GM23338 (cell line): Measurements from ENCODE around the gene ANP32E. TPM values are rescaled to one million over a fixed set of nuclear protein-coding genes. Genes with fewer than 3 reads are reported as not detected.

ENCODE experiments used
- ATAC-seq: fragments of 200-7000 bp; cut with Tn5 transposase; 3 replicates; pipeline ENCODE4 v1.9.1; 2020
- DNase-seq: peaks from one replicate; pipeline ENCODE4 v3.0.0-alpha.2; 2015; ENCODE audit warnings: low spot score
- H2AFZ ChIP-seq: fragments of 200-600 bp; sonication (generic); 2 replicates; pipeline ENCODE4 v1.8.0; 2016; ENCODE audit warnings: antibody characterized with exemption, mild to moderate bottlenecking, moderate library complexity
- H3F3A ChIP-seq: fragments of 200-600 bp; sonication (generic); replicated peaks from 2 replicates; pipeline ENCODE4 v1.8.0; 2017; ENCODE audit warnings: antibody characterized with exemption, mixed run types, low read depth
- H3K27ac ChIP-seq: fragments of 200-600 bp; sonication (generic); 2 replicates; pipeline ENCODE4 v1.6.1; 2016; ENCODE audit warnings: low read depth
- H3K27me3 ChIP-seq: fragments of 200-600 bp; sonication (generic); 2 replicates; pipeline ENCODE4 v1.8.0; 2016; ENCODE audit warnings: mild to moderate bottlenecking, mixed run types, moderate library complexity; ENCODE audit not compliant: insufficient read depth
- H3K36me3 ChIP-seq: fragments of 200-600 bp; sonication (generic); 2 replicates; pipeline ENCODE4 v1.8.0; 2016; ENCODE audit warnings: mild to moderate bottlenecking; ENCODE audit not compliant: insufficient read depth
- H3K4me1 ChIP-seq: fragments of 200-600 bp; sonication (generic); 2 replicates; pipeline ENCODE4 v1.8.0; 2016; ENCODE audit warnings: mild to moderate bottlenecking, moderate library complexity; ENCODE audit not compliant: insufficient read depth
- H3K4me2 ChIP-seq: fragments of 200-600 bp; sonication (generic); 2 replicates; pipeline ENCODE4 v1.7.1; 2017; ENCODE audit warnings: mixed run types
- H3K4me3 ChIP-seq: fragments of 200-600 bp; sonication (generic); 2 replicates; pipeline ENCODE4 v1.6.1; 2016; ENCODE audit warnings: mixed run types
- H3K79me2 ChIP-seq: fragments of 200-600 bp; sonication (generic); replicated peaks from 2 replicates; pipeline ENCODE4 v1.8.0; 2017; ENCODE audit warnings: mild to moderate bottlenecking; ENCODE audit not compliant: insufficient read depth
- H3K9me2 ChIP-seq: fragments of 200-600 bp; sonication (generic); 2 replicates; pipeline ENCODE4 v1.8.0; 2017; ENCODE audit not compliant: insufficient read depth
- H4K20me1 ChIP-seq: fragments of 200-600 bp; sonication (generic); replicated peaks from 2 replicates; pipeline ENCODE4 v1.8.0; 2017; ENCODE audit warnings: mild to moderate bottlenecking; ENCODE audit not compliant: insufficient read depth
- H3K27ac Mint-ChIP-seq: 2 replicates; pipeline ENCODE4 v1.8.0; 2020; ENCODE audit warnings: inconsistent platforms, mild to moderate bottlenecking, moderate library complexity, mixed read lengths
- H3K27me3 Mint-ChIP-seq: 3 replicates; pipeline ENCODE4 v1.8.0; 2022; ENCODE audit warnings: low read depth, mild to moderate bottlenecking, moderate library complexity, mixed read lengths, inconsistent platforms; ENCODE audit not compliant: insufficient read depth, poor library complexity
- H3K36me3 Mint-ChIP-seq: 3 replicates; pipeline ENCODE4 v1.8.0; 2021; ENCODE audit warnings: low read depth, mild to moderate bottlenecking, inconsistent platforms, moderate library complexity, mixed read lengths
- H3K4me1 Mint-ChIP-seq: 3 replicates; pipeline ENCODE4 v1.8.0; 2020; ENCODE audit warnings: mild to moderate bottlenecking, inconsistent platforms, mixed read lengths
- H3K4me3 Mint-ChIP-seq: 3 replicates; pipeline ENCODE4 v1.8.0; 2021; ENCODE audit warnings: moderate library complexity, mild to moderate bottlenecking, inconsistent platforms, mixed read lengths
- H3K9me3 Mint-ChIP-seq: 3 replicates; pipeline ENCODE4 v1.8.0; 2020; ENCODE audit warnings: moderate library complexity, mild to moderate bottlenecking, inconsistent platforms, mixed read lengths
- CREB1 ChIP-seq: fragments of 250-450 bp; sonication (Bioruptor Pico); IDR thresholded peaks from 2 replicates; pipeline ENCODE4 v1.5.0; 2020; ENCODE audit warnings: low read depth, mild to moderate bottlenecking, moderate library complexity
- EZH2 ChIP-seq: fragments of 200-600 bp; sonication (generic); IDR thresholded peaks from one replicate; pipeline ENCODE4 v1.8.0; 2017; ENCODE audit warnings: antibody characterized with exemption, mild to moderate bottlenecking, low read depth; ENCODE audit not compliant: unreplicated experiment
- EZH2phosphoT487 ChIP-seq: fragments of 200-600 bp; sonication (generic); IDR thresholded peaks from one replicate; pipeline ENCODE4 v1.8.1; 2018; ENCODE audit warnings: antibody characterized with exemption; ENCODE audit not compliant: unreplicated experiment
- JUNB ChIP-seq: IDR thresholded peaks from one replicate; pipeline ENCODE4 v1.6.1; 2016; ENCODE audit warnings: antibody characterized with exemption; ENCODE audit not compliant: unreplicated experiment
- NANOG ChIP-seq: IDR thresholded peaks from 2 replicates; pipeline ENCODE4 v1.6.1; 2016; ENCODE audit warnings: antibody characterized with exemption, borderline replicate concordance
- POLR2AphosphoS5 ChIP-seq: IDR thresholded peaks from 2 replicates; pipeline ENCODE4 v1.6.1; 2016; ENCODE audit warnings: antibody characterized with exemption, low read depth
- STAT1 ChIP-seq: IDR thresholded peaks from one replicate; pipeline ENCODE4 v1.6.1; 2016; ENCODE audit warnings: antibody characterized with exemption; ENCODE audit not compliant: unreplicated experiment
- ZNF114 ChIP-seq: fragments of 250-450 bp; sonication (Bioruptor Pico); IDR thresholded peaks from 2 replicates; pipeline ENCODE4 v1.5.0; 2020; ENCODE audit warnings: mild to moderate bottlenecking, moderate library complexity
- ZNF331 ChIP-seq: fragments of 250-450 bp; sonication (Bioruptor Pico); IDR thresholded peaks from 2 replicates; pipeline ENCODE4 v1.5.0; 2020; ENCODE audit warnings: low read depth, mild to moderate bottlenecking, moderate library complexity
- polyA plus RNA-seq: library from polyadenylated mRNA; unstranded; fragments of >200 nt; fragmentation: Nextera tagmentation; extraction: Ambion mirVana; gene quantifications from 2 replicates; pipeline ENCODE4 v1.2.1, GENCODE V29; 2016
- total RNA-seq: library from RNA; depleted of rRNA; stranded (reverse); fragments of >200 nt; shearing (Covaris generic); gene quantifications from 2 replicates; pipeline ENCODE4 v1.2.3, GENCODE V29; 2014
- TF ChIP-seq, protein P1 (sequence below): IDR thresholded peaks from 2 replicates; pipeline ENCODE4 v1.6.1; 2016; ENCODE audit warnings: antibody characterized with exemption
- TF ChIP-seq, protein P2 (sequence below), 2 experiments: fragments of 200-600 bp in 1 of 2; sonication (generic) in 1 of 2; conservative IDR thresholded peaks; 2 replicates each; pipeline versions ENCODE4 v1.5.1 to v1.6.1; 2016 to 2017; ENCODE audit warnings: antibody characterized with exemption in 2 of 2, low read depth in 2 of 2, mild to moderate bottlenecking in 2 of 2, moderate library complexity in 1 of 2
- TF ChIP-seq, protein P3 (sequence below): fragments of 250-450 bp; sonication (Bioruptor Pico); IDR thresholded peaks from 2 replicates; pipeline ENCODE4 v1.5.0; 2020; ENCODE audit warnings: mild to moderate bottlenecking, moderate library complexity
- TF ChIP-seq, protein P4 (sequence below): IDR thresholded peaks from one replicate; pipeline ENCODE4 v1.6.1; 2018; ENCODE audit warnings: antibody characterized with exemption; ENCODE audit not compliant: unreplicated experiment

ANP32E gene
- total and polyA plus RNA-seq, 2 experiments from 2014 or later: 88.6 to 257 TPM

DNA sequence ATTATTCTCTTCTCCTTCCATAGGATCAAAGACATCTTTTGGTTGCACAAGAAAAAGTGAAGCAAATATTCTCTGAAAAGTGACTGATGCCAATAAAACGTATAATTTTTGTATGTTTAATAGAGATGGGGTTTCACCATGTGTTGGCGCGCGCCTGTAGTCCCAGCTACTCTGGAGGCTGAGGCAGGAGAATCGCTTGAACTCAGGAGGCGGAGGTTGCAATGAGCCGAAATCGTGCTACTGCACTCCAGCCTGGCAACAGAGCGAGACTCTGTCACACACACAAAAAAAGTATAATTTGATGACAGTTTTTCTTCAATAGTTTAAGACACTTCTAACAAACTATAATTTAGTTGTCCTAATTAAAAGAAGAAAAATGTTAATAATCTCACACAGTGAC lies 23.8 kb downstream of the ANP32E start:
- H3K27ac Mint-ChIP-seq: no peak overlapping the region
- H3K4me1 ChIP-seq: no peaks in the 10 kb centered on the region

More for the DNA sequence above, 23.8 kb downstream of the ANP32E start:
- H3K4me3 ChIP-seq: no peak overlapping the region
- no peaks in the 10 kb centered on the region for H3K36me3 Mint-ChIP-seq
- H3K27me3 Mint-ChIP-seq: peaks cover 7% of the 10 kb centered on the region
- H3K9me3 Mint-ChIP-seq: no peaks in the 10 kb centered on the region
- ATAC-seq (no peak), DNase-seq (no peak)
- no peak overlapping the region for H2AFZ ChIP-seq
- no peaks in the 10 kb centered on the region for H3K79me2 ChIP-seq
- H3K36me3 ChIP-seq: no peaks in the 10 kb centered on the region
- H4K20me1 ChIP-seq: no peaks in the 10 kb centered on the region
- no peaks in the 10 kb centered on the region for H3K27me3 ChIP-seq
- peaks cover 2% of the 10 kb centered on the region for H3K4me1 Mint-ChIP-seq
- H3K9me2 ChIP-seq: no peaks in the 10 kb centered on the region
- TF ChIP-seq, protein P1, sequence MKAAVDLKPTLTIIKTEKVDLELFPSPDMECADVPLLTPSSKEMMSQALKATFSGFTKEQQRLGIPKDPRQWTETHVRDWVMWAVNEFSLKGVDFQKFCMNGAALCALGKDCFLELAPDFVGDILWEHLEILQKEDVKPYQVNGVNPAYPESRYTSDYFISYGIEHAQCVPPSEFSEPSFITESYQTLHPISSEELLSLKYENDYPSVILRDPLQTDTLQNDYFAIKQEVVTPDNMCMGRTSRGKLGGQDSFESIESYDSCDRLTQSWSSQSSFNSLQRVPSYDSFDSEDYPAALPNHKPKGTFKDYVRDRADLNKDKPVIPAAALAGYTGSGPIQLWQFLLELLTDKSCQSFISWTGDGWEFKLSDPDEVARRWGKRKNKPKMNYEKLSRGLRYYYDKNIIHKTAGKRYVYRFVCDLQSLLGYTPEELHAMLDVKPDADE: no peak
- TF ChIP-seq, protein P2, sequence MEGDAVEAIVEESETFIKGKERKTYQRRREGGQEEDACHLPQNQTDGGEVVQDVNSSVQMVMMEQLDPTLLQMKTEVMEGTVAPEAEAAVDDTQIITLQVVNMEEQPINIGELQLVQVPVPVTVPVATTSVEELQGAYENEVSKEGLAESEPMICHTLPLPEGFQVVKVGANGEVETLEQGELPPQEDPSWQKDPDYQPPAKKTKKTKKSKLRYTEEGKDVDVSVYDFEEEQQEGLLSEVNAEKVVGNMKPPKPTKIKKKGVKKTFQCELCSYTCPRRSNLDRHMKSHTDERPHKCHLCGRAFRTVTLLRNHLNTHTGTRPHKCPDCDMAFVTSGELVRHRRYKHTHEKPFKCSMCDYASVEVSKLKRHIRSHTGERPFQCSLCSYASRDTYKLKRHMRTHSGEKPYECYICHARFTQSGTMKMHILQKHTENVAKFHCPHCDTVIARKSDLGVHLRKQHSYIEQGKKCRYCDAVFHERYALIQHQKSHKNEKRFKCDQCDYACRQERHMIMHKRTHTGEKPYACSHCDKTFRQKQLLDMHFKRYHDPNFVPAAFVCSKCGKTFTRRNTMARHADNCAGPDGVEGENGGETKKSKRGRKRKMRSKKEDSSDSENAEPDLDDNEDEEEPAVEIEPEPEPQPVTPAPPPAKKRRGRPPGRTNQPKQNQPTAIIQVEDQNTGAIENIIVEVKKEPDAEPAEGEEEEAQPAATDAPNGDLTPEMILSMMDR (conservative IDR thresholded peaks at IDR 0.05; ENCODE audit: low read depth in 2 of 2): no peak
- TF ChIP-seq, protein P3, sequence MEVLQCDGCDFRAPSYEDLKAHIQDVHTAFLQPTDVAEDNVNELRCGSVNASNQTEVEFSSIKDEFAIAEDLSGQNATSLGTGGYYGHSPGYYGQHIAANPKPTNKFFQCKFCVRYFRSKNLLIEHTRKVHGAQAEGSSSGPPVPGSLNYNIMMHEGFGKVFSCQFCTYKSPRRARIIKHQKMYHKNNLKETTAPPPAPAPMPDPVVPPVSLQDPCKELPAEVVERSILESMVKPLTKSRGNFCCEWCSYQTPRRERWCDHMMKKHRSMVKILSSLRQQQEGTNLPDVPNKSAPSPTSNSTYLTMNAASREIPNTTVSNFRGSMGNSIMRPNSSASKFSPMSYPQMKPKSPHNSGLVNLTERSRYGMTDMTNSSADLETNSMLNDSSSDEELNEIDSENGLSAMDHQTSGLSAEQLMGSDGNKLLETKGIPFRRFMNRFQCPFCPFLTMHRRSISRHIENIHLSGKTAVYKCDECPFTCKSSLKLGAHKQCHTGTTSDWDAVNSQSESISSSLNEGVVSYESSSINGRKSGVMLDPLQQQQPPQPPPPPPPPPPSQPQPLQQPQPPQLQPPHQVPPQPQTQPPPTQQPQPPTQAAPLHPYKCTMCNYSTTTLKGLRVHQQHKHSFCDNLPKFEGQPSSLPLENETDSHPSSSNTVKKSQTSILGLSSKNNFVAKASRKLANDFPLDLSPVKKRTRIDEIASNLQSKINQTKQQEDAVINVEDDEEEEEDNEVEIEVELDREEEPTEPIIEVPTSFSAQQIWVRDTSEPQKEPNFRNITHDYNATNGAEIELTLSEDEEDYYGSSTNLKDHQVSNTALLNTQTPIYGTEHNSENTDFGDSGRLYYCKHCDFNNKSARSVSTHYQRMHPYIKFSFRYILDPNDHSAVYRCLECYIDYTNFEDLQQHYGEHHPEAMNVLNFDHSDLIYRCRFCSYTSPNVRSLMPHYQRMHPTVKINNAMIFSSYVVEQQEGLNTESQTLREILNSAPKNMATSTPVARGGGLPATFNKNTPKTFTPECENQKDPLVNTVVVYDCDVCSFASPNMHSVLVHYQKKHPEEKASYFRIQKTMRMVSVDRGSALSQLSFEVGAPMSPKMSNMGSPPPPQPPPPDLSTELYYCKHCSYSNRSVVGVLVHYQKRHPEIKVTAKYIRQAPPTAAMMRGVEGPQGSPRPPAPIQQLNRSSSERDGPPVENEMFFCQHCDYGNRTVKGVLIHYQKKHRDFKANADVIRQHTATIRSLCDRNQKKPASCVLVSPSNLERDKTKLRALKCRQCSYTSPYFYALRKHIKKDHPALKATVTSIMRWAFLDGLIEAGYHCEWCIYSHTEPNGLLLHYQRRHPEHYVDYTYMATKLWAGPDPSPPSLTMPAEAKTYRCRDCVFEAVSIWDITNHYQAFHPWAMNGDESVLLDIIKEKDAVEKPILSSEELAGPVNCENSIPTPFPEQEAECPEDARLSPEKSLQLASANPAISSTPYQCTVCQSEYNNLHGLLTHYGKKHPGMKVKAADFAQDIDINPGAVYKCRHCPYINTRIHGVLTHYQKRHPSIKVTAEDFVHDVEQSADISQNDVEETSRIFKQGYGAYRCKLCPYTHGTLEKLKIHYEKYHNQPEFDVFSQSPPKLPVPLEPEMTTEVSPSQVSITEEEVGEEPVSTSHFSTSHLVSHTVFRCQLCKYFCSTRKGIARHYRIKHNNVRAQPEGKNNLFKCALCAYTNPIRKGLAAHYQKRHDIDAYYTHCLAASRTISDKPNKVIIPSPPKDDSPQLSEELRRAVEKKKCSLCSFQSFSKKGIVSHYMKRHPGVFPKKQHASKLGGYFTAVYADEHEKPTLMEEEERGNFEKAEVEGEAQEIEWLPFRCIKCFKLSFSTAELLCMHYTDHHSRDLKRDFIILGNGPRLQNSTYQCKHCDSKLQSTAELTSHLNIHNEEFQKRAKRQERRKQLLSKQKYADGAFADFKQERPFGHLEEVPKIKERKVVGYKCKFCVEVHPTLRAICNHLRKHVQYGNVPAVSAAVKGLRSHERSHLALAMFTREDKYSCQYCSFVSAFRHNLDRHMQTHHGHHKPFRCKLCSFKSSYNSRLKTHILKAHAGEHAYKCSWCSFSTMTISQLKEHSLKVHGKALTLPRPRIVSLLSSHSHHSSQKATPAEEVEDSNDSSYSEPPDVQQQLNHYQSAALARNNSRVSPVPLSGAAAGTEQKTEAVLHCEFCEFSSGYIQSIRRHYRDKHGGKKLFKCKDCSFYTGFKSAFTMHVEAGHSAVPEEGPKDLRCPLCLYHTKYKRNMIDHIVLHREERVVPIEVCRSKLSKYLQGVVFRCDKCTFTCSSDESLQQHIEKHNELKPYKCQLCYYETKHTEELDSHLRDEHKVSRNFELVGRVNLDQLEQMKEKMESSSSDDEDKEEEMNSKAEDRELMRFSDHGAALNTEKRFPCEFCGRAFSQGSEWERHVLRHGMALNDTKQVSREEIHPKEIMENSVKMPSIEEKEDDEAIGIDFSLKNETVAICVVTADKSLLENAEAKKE: no peak
- TF ChIP-seq NANOG: no peak
- no peak for TF ChIP-seq POLR2AphosphoS5
- no peak for TF ChIP-seq STAT1
- no peak for TF ChIP-seq ZNF331 (CRISPR knock-in tag)
- TF ChIP-seq ZNF114: no peak
- no peak for TF ChIP-seq EZH2phosphoT487
- TF ChIP-seq JUNB: no peak
- TF ChIP-seq EZH2: no peak
- TF ChIP-seq, protein P4, sequence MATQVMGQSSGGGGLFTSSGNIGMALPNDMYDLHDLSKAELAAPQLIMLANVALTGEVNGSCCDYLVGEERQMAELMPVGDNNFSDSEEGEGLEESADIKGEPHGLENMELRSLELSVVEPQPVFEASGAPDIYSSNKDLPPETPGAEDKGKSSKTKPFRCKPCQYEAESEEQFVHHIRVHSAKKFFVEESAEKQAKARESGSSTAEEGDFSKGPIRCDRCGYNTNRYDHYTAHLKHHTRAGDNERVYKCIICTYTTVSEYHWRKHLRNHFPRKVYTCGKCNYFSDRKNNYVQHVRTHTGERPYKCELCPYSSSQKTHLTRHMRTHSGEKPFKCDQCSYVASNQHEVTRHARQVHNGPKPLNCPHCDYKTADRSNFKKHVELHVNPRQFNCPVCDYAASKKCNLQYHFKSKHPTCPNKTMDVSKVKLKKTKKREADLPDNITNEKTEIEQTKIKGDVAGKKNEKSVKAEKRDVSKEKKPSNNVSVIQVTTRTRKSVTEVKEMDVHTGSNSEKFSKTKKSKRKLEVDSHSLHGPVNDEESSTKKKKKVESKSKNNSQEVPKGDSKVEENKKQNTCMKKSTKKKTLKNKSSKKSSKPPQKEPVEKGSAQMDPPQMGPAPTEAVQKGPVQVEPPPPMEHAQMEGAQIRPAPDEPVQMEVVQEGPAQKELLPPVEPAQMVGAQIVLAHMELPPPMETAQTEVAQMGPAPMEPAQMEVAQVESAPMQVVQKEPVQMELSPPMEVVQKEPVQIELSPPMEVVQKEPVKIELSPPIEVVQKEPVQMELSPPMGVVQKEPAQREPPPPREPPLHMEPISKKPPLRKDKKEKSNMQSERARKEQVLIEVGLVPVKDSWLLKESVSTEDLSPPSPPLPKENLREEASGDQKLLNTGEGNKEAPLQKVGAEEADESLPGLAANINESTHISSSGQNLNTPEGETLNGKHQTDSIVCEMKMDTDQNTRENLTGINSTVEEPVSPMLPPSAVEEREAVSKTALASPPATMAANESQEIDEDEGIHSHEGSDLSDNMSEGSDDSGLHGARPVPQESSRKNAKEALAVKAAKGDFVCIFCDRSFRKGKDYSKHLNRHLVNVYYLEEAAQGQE: no peak
- TF ChIP-seq CREB1 (CRISPR knock-in tag): no peak
- no peak overlapping the region for H3K27ac ChIP-seq
- H3K4me2 ChIP-seq: no peak overlapping the region
- no peaks in the 10 kb centered on the region; the same call in 1 of the 2 replicates for H3F3A ChIP-seq
- no peak overlapping the region for H3K4me3 Mint-ChIP-seq
